Mammary epithelial cell (primary cell): ENCODE data around the gene SEMA4D.

Source experiments
- EZH2 ChIP-seq: IDR thresholded peaks from 2 replicates; pipeline ENCODE4 v1.6.1; 2012; ENCODE audit warnings: low read length, inconsistent platforms, borderline replicate concordance
- TF ChIP-seq, protein P1 (sequence below), 2 donors: IDR thresholded peaks in 1 of 2; conservative IDR thresholded peaks in 1 of 2; 2 replicates each; pipeline ENCODE4 v1.5.1; 2011 to 2012; ENCODE audit warnings: inconsistent platforms in 2 of 2, low read length in 2 of 2, mild to moderate bottlenecking in 2 of 2, control low read depth in 1 of 2, low read depth in 1 of 2; ENCODE audit not compliant: insufficient read depth in 1 of 2; ENCODE audit errors: extremely low read depth in 1 of 2

DNA sequence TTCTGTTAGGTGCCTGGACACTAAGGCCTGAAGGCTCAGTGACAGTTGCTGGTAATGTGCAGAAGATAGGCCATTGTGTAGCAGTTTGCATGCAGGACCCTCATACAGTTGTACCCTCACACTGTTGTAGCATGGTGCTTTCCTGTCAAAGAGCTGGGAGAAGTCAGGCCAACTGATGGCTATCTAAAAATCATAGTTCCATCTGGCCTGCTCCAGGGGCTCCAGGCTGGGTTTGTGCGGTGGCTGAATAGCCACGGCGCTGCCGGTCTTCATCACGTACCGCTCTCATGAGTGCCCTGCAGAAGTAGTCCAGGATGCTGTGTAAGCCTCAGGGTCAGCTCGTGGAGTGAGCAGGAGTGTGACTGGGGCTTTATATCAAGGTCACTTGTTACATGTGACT, 167.4 kb downstream of the SEMA4D start:
- TF ChIP-seq, protein P1, sequence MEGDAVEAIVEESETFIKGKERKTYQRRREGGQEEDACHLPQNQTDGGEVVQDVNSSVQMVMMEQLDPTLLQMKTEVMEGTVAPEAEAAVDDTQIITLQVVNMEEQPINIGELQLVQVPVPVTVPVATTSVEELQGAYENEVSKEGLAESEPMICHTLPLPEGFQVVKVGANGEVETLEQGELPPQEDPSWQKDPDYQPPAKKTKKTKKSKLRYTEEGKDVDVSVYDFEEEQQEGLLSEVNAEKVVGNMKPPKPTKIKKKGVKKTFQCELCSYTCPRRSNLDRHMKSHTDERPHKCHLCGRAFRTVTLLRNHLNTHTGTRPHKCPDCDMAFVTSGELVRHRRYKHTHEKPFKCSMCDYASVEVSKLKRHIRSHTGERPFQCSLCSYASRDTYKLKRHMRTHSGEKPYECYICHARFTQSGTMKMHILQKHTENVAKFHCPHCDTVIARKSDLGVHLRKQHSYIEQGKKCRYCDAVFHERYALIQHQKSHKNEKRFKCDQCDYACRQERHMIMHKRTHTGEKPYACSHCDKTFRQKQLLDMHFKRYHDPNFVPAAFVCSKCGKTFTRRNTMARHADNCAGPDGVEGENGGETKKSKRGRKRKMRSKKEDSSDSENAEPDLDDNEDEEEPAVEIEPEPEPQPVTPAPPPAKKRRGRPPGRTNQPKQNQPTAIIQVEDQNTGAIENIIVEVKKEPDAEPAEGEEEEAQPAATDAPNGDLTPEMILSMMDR (conservative IDR thresholded peaks at IDR 0.05 in 1 of 2, IDR thresholded peaks at IDR 0.05 in 1 of 2; ENCODE audit: extremely low read depth in 1 of 2, insufficient read depth in 1 of 2, low read depth in 1 of 2, low read length in 2 of 2): no peak
- no peak for TF ChIP-seq EZH2
